ENCODE data around the gene DNAJB8. TPM values are rescaled to one million over a fixed set of nuclear protein-coding genes. Genes with fewer than 3 reads are reported as not detected.
A peak's percentile ranks its signal among the peaks of the same experiment; 100 is the strongest.

DNAJB8 gene
- not detected for polyA plus RNA-seq (2013)

GRCh38 chr3:128466840-128467541 is at the start of gene DNAJB8:
TSS of gene DNAJB8 (minus strand) at chr3:128466890. CDS start at chr3:128463245, 3,645 bp downstream.
- DNase-seq, result peak; percentile 64 to 79 (median 74)
- POLR2A ChIA-PET, result interaction anchor here (2.1 kb wide), 1 partner anchor 16 kb away, joined by 6 read pairs; no protein-coding TSS in a partner anchor
- Histone ChIP-seq H3K4me3 (ENCODE audit: control insufficient read depth in 1 of 7, extremely low read depth in 1 of 7, insufficient read depth in 4 of 7, low read depth in 2 of 7, low read length in 6 of 7) (no peak within 1 kb of the TSS), H3K9me3 (ENCODE audit: control extremely low read depth in 1 of 5, control insufficient read depth in 4 of 5, insufficient read depth in 2 of 5, low read depth in 1 of 5, low read length in 4 of 5) (no peaks in the 10 kb centered on the region), H3K36me3 (ENCODE audit: control insufficient read depth in 4 of 4, insufficient read depth in 4 of 4, low read length in 3 of 4) (no peaks in the 10 kb centered on the region), H3K4me1 (ENCODE audit: control extremely low read depth in 1 of 4, control insufficient read depth in 4 of 4, insufficient read depth in 4 of 4, low read length in 3 of 4) (peaks cover 0 to 3% (median 0%) of the 10 kb centered on the region in 4 experiments), H3K27me3 (replicated peaks in 2 of 5; ENCODE audit: control insufficient read depth in 4 of 5, insufficient read depth in 5 of 5, low read length in 4 of 5) (peaks cover 0 to 2% (median 0%) of the 10 kb centered on the region in 5 experiments), H3K27ac (ENCODE audit: insufficient read depth in 1 of 2, low read depth in 1 of 2, low read length in 2 of 2, poor library complexity in 1 of 2, severe bottlenecking in 2 of 2) (no peak within 1 kb of the TSS)
- WGBS (ENCODE audit: insufficient coverage), result 80% methylated on average over 11 of the region's 14 CpGs
- CTCF ChIA-PET, result interaction anchor here (2.3 kb wide), 1 partner anchor 26 kb away, joined by 7 read pairs; no protein-coding TSS in a partner anchor

- Histone ChIP-seq H3K27ac (ENCODE audit: insufficient read depth in 1 of 2, low read depth in 1 of 2, low read length in 2 of 2, poor library complexity in 1 of 2, severe bottlenecking in 2 of 2) (no peak overlapping the region), H3K36me3 (ENCODE audit: control insufficient read depth in 4 of 4, insufficient read depth in 4 of 4, low read length in 3 of 4) (no peaks in the 10 kb centered on the region), H3K9me3 (ENCODE audit: control extremely low read depth in 1 of 5, control insufficient read depth in 4 of 5, insufficient read depth in 2 of 5, low read depth in 1 of 5, low read length in 4 of 5) (peaks cover 0 to 14% (median 3%) of the 10 kb centered on the region in 5 experiments), H3K4me1 (ENCODE audit: control extremely low read depth in 1 of 4, control insufficient read depth in 4 of 4, insufficient read depth in 4 of 4, low read length in 3 of 4) (peaks cover 0 to 4% (median 0%) of the 10 kb centered on the region in 4 experiments), H3K4me3 (ENCODE audit: control insufficient read depth in 1 of 7, extremely low read depth in 1 of 7, insufficient read depth in 4 of 7, low read depth in 2 of 7, low read length in 6 of 7) (no peak overlapping the region), H3K27me3 (replicated peaks in 2 of 5; ENCODE audit: control insufficient read depth in 4 of 5, insufficient read depth in 5 of 5, low read length in 4 of 5) (no peaks in the 10 kb centered on the region)
- CTCF ChIA-PET, result no interaction called here
- WGBS (ENCODE audit: insufficient coverage), result no CpG with 5 or more reads among the region's 1 CpG
- POLR2A ChIA-PET, result no interaction called here
- DNase-seq, result peak in 1 of 3 donors; percentile 31
These were observed 49.3 kb upstream of the DNAJB8 start for GRCh38 chr3:128515967-128516366.

GRCh38 chr3:128508852-128509251 is 42.2 kb upstream of the DNAJB8 start:
- CTCF ChIA-PET, result interaction anchor here (1.2 to 2.0 kb wide), 4 partner anchors 9 to 72 kb away, joined by 4 to 6 read pairs (median 4); no protein-coding TSS in a partner anchor
- DNase-seq, result no peak
- no peak overlapping the region for H3K27ac ChIP-seq (ENCODE audit: insufficient read depth in 1 of 2, low read depth in 1 of 2, low read length in 2 of 2, poor library complexity in 1 of 2, severe bottlenecking in 2 of 2)
- H3K4me1 ChIP-seq (ENCODE audit: control extremely low read depth in 1 of 4, control insufficient read depth in 4 of 4, insufficient read depth in 4 of 4, low read length in 3 of 4), result no peaks in the 10 kb centered on the region
- POLR2A ChIA-PET, result no interaction called here
- H3K4me3 ChIP-seq (ENCODE audit: control insufficient read depth in 1 of 7, extremely low read depth in 1 of 7, insufficient read depth in 4 of 7, low read depth in 2 of 7, low read length in 6 of 7), result no peak overlapping the region
- H3K27me3 ChIP-seq (replicated peaks in 2 of 5; ENCODE audit: control insufficient read depth in 4 of 5, insufficient read depth in 5 of 5, low read length in 4 of 5), result no peaks in the 10 kb centered on the region
- H3K9me3 ChIP-seq (ENCODE audit: control extremely low read depth in 1 of 5, control insufficient read depth in 4 of 5, insufficient read depth in 2 of 5, low read depth in 1 of 5, low read length in 4 of 5), result peaks cover 0 to 2% (median 0%) of the 10 kb centered on the region in 5 experiments
- WGBS (ENCODE audit: insufficient coverage), result 97% methylated on average over 5 of the region's 5 CpGs
- H3K36me3 ChIP-seq (ENCODE audit: control insufficient read depth in 4 of 4, insufficient read depth in 4 of 4, low read length in 3 of 4), result no peaks in the 10 kb centered on the region

- Histone ChIP-seq H3K4me1 (ENCODE audit: control extremely low read depth in 1 of 4, control insufficient read depth in 4 of 4, insufficient read depth in 4 of 4, low read length in 3 of 4) (no peaks in the 10 kb centered on the region), H3K27ac (ENCODE audit: insufficient read depth in 1 of 2, low read depth in 1 of 2, low read length in 2 of 2, poor library complexity in 1 of 2, severe bottlenecking in 2 of 2) (no peak overlapping the region), H3K36me3 (ENCODE audit: control insufficient read depth in 4 of 4, insufficient read depth in 4 of 4, low read length in 3 of 4) (no peaks in the 10 kb centered on the region), H3K9me3 (ENCODE audit: control extremely low read depth in 1 of 5, control insufficient read depth in 4 of 5, insufficient read depth in 2 of 5, low read depth in 1 of 5, low read length in 4 of 5) (no peaks in the 10 kb centered on the region), H3K4me3 (ENCODE audit: control insufficient read depth in 1 of 7, extremely low read depth in 1 of 7, insufficient read depth in 4 of 7, low read depth in 2 of 7, low read length in 6 of 7) (no peak overlapping the region), H3K27me3 (replicated peaks in 2 of 5; ENCODE audit: control insufficient read depth in 4 of 5, insufficient read depth in 5 of 5, low read length in 4 of 5) (no peaks in the 10 kb centered on the region)
- ChIA-PET CTCF (interaction anchor here (1.0 to 3.0 kb wide), 9 partner anchors 10 to 98 kb away, joined by 3 to 17 read pairs (median 4); no protein-coding TSS in a partner anchor), POLR2A (no interaction called here)
- WGBS (ENCODE audit: insufficient coverage), result no CpG with 5 or more reads among the region's 2 CpGs
- no peak for DNase-seq
These were observed 40.1 kb upstream of the DNAJB8 start for GRCh38 chr3:128506754-128507153.

- DNase-seq, result peak in 2 of 3 donors; percentile 64 to 73
- no peaks in the 10 kb centered on the region for H3K9me3 ChIP-seq (ENCODE audit: control extremely low read depth in 1 of 5, control insufficient read depth in 4 of 5, insufficient read depth in 2 of 5, low read depth in 1 of 5, low read length in 4 of 5)
- ChIA-PET POLR2A (no interaction called here), CTCF (interaction anchor here (0.7 to 3.0 kb wide), 9 partner anchors 9 to 97 kb away, joined by 3 to 17 read pairs (median 5); no protein-coding TSS in a partner anchor)
- H3K4me3 ChIP-seq (ENCODE audit: control insufficient read depth in 1 of 7, extremely low read depth in 1 of 7, insufficient read depth in 4 of 7, low read depth in 2 of 7, low read length in 6 of 7), result no peak overlapping the region
- no CpG with 5 or more reads among the region's 3 CpGs for WGBS (ENCODE audit: insufficient coverage)
- H3K27ac ChIP-seq (ENCODE audit: insufficient read depth in 1 of 2, low read depth in 1 of 2, low read length in 2 of 2, poor library complexity in 1 of 2, severe bottlenecking in 2 of 2), result no peak overlapping the region
- no peaks in the 10 kb centered on the region for H3K4me1 ChIP-seq (ENCODE audit: control extremely low read depth in 1 of 4, control insufficient read depth in 4 of 4, insufficient read depth in 4 of 4, low read length in 3 of 4)
- no peaks in the 10 kb centered on the region for H3K27me3 ChIP-seq (replicated peaks in 2 of 5; ENCODE audit: control insufficient read depth in 4 of 5, insufficient read depth in 5 of 5, low read length in 4 of 5)
- no peaks in the 10 kb centered on the region for H3K36me3 ChIP-seq (ENCODE audit: control insufficient read depth in 4 of 4, insufficient read depth in 4 of 4, low read length in 3 of 4)
These were observed 39.1 kb upstream of the DNAJB8 start for GRCh38 chr3:128505771-128506170.

- 97% methylated on average over 8 of the region's 12 CpGs for WGBS (ENCODE audit: insufficient coverage)
- Histone ChIP-seq H3K36me3 (ENCODE audit: control insufficient read depth in 4 of 4, insufficient read depth in 4 of 4, low read length in 3 of 4) (no peaks in the 10 kb centered on the region), H3K4me3 (ENCODE audit: control insufficient read depth in 1 of 7, extremely low read depth in 1 of 7, insufficient read depth in 4 of 7, low read depth in 2 of 7, low read length in 6 of 7) (no peak overlapping the region), H3K9me3 (ENCODE audit: control extremely low read depth in 1 of 5, control insufficient read depth in 4 of 5, insufficient read depth in 2 of 5, low read depth in 1 of 5, low read length in 4 of 5) (no peaks in the 10 kb centered on the region), H3K4me1 (ENCODE audit: control extremely low read depth in 1 of 4, control insufficient read depth in 4 of 4, insufficient read depth in 4 of 4, low read length in 3 of 4) (no peaks in the 10 kb centered on the region), H3K27ac (ENCODE audit: insufficient read depth in 1 of 2, low read depth in 1 of 2, low read length in 2 of 2, poor library complexity in 1 of 2, severe bottlenecking in 2 of 2) (no peak overlapping the region), H3K27me3 (replicated peaks in 2 of 5; ENCODE audit: control insufficient read depth in 4 of 5, insufficient read depth in 5 of 5, low read length in 4 of 5) (no peaks in the 10 kb centered on the region)
- no peak for DNase-seq
- CTCF ChIA-PET, result interaction anchor here (0.7 to 3.0 kb wide), 7 partner anchors 9 to 80 kb away, joined by 3 to 17 read pairs (median 7); no protein-coding TSS in a partner anchor
- POLR2A ChIA-PET, result no interaction called here
These were observed 38.5 kb upstream of the DNAJB8 start for GRCh38 chr3:128504963-128505730.

Data from common myeloid progenitor, CD34-positive (primary cell).